Activated CD4-positive, alpha-beta memory T cell treated with anti-CD3 and anti-CD28 coated beads, Interleukin-2, amount 10 ng/mL, durations not matched to agents 7 days and 5 days (primary cell): ENCODE data around the gene HSF5. TPM values are rescaled to one million over a fixed set of nuclear protein-coding genes. Genes with fewer than 3 reads are reported as not detected.
"Not testable (repeated sequence)": the region's sequence is repeated elsewhere in the genome, so short reads cannot be mapped to it uniquely, and the experiment has no call there.

ENCODE experiments used
- CTCF ChIA-PET: fragments of 350-600 bp; sonication (Branson Sonifier 250); formaldehyde crosslinking; loops from one replicate; lab custom pipeline; 2021; ENCODE audit warnings: antibody characterized with exemption, inconsistent platforms; lab: Charles Lee
- POLR2A ChIA-PET: fragments of 350-600 bp; sonication (Branson Sonifier 250); formaldehyde crosslinking; loops from one replicate; lab custom pipeline; 2021; ENCODE audit warnings: antibody characterized with exemption; lab: Charles Lee
- DNase-seq: peaks from one replicate; pipeline ENCODE4 v3.0.0-alpha.2; 2020
- H3K27ac Mint-ChIP-seq: one replicate; pipeline ENCODE4 v1.8.0; 2021; ENCODE audit warnings: mild to moderate bottlenecking, mixed read lengths
- H3K27me3 Mint-ChIP-seq: one replicate; pipeline ENCODE4 v1.8.0; 2021; ENCODE audit warnings: mixed read lengths
- H3K36me3 Mint-ChIP-seq: one replicate; pipeline ENCODE4 v1.8.0; 2021; ENCODE audit warnings: low read depth, mixed read lengths
- H3K4me1 Mint-ChIP-seq: one replicate; pipeline ENCODE4 v1.8.0; 2021; ENCODE audit warnings: mixed read lengths
- H3K4me3 Mint-ChIP-seq: one replicate; pipeline ENCODE4 v1.8.0; 2021; ENCODE audit warnings: mild to moderate bottlenecking, mixed read lengths
- H3K9me3 Mint-ChIP-seq: one replicate; pipeline ENCODE4 v1.8.0; 2021; ENCODE audit warnings: mixed read lengths
- total RNA-seq, 2 experiments: library from RNA; stranded (reverse); gene quantifications; one replicate each; pipeline ENCODE4 v1.2.3, GENCODE V29; 2021

Gene HSF5
- total RNA-seq, 2 experiments from 2014 or later: 0.40 to 0.70 TPM

GRCh38 chr17:58409432-58409831, 78.8 kb downstream of the HSF5 start:
- Mint-ChIP-seq H3K36me3 (no peaks in the 10 kb centered on the region), H3K27ac (no peak overlapping the region), H3K9me3 (no peaks in the 10 kb centered on the region), H3K27me3 (peaks cover 3% of the 10 kb centered on the region), H3K4me3 (no peak overlapping the region), H3K4me1 (peaks cover 20% of the 10 kb centered on the region)
- ChIA-PET CTCF (interaction anchor here (1.8 kb wide), 1 partner anchor 8 kb away, joined by 5 read pairs; the partner anchor contains the start of gene RNF43), POLR2A (no interaction called here)
- no peak for DNase-seq

DNA sequence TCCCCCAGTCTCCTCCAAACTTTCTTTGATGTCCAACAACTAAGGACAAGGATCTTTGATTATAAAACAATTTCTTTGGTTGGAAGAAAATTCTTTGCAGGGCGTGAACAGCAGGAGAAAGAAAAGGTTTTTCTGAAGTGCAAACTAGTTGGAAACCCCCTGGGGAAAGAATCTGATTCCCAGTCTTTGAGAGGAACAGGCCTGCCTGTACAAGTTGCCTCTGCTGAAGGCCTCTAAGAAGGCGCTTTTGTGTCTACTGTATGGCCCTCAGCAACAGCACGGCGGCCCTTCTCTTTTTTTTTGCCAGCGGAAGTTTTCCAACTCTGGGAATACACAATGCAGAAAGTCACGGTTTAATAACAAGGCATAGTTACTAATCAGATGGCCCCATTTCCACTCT, 84.9 kb downstream of the HSF5 start:
- Mint-ChIP-seq H3K9me3 (no peaks in the 10 kb centered on the region), H3K4me3 (no peak overlapping the region), H3K4me1 (peaks cover 12% of the 10 kb centered on the region), H3K27ac (no peak overlapping the region), H3K36me3 (no peaks in the 10 kb centered on the region), H3K27me3 (peaks cover 5% of the 10 kb centered on the region)
- ChIA-PET CTCF (no interaction called here), POLR2A (no interaction called here)
- DNase-seq: no peak

GRCh38 chr17:58402679-58403078, 85.5 kb downstream of the HSF5 start:
- DNase-seq: no peak
- Mint-ChIP-seq H3K27me3 (peaks cover 5% of the 10 kb centered on the region), H3K36me3 (no peaks in the 10 kb centered on the region), H3K4me1 (peaks cover 12% of the 10 kb centered on the region), H3K4me3 (no peak overlapping the region), H3K9me3 (no peaks in the 10 kb centered on the region), H3K27ac (no peak overlapping the region)
- ChIA-PET POLR2A (interaction anchor here (1.0 kb wide), 1 partner anchor 67 kb away, joined by 3 read pairs; no protein-coding TSS in a partner anchor), CTCF (no interaction called here)

- POLR2A ChIA-PET: interaction anchor here (1.0 kb wide), 1 partner anchor 66 kb away, joined by 3 read pairs; no protein-coding TSS in a partner anchor
- Mint-ChIP-seq H3K4me3 (no peak overlapping the region), H3K27me3 (peaks cover 5% of the 10 kb centered on the region), H3K4me1 (peaks cover 12% of the 10 kb centered on the region), H3K36me3 (no peaks in the 10 kb centered on the region), H3K27ac (no peak overlapping the region), H3K9me3 (no peaks in the 10 kb centered on the region)
- CTCF ChIA-PET: no interaction called here
- no peak for DNase-seq
These were observed 86.2 kb downstream of the HSF5 start for GRCh38 chr17:58402047-58402446.

DNA sequence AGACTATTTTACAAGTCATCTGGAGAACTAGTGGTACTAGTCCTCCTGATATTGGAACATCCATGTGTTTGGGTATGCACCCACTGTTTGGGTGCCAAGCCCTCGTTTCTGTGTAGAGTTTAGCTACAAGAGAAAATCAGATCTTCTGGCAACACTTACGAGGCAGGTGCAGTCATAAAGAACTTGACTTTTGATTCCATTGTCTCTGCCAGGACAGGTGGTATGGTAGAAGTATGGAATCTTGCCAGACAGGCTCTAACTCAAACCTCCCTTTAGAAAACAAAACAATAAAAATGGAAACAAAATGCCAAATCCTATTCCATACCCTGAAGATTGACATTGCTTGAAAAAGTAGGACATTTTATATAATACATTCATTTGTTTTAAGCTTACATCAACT, 86.9 kb downstream of the HSF5 start:
- no peaks in the 10 kb centered on the region for H3K36me3 Mint-ChIP-seq
- peaks cover 5% of the 10 kb centered on the region for H3K27me3 Mint-ChIP-seq
- no peak overlapping the region for H3K4me3 Mint-ChIP-seq
- ChIA-PET CTCF (no interaction called here), POLR2A (no interaction called here)
- H3K27ac Mint-ChIP-seq: no peak overlapping the region
- no peak for DNase-seq
- peaks cover 12% of the 10 kb centered on the region for H3K4me1 Mint-ChIP-seq
- no peaks in the 10 kb centered on the region for H3K9me3 Mint-ChIP-seq

DNA sequence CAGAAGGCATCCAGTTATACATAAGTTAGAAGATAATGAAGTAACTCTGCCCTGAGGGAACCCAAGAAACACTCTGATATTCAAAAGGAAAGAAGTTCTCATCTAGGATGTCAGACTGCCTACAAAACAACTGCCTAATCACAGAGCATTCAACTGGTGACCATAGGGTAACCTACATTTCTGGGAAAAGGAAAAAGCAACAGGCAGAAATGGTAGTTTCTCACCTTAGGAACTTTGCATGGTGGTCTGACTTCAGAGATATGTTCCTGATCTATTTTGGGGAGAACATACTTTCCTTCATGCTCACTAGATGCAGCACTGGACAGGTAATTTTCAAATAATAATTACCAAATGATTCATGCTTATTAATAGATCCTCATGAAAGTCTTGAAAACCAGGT, 87.4 kb downstream of the HSF5 start:
- CTCF ChIA-PET: interaction anchor here (1.2 to 1.3 kb wide), 3 partner anchors 15 to 84 kb away, joined by 3 to 8 read pairs (median 4); partner anchors contain the start of gene RNF43
- no peaks in the 10 kb centered on the region for H3K9me3 Mint-ChIP-seq
- H3K27me3 Mint-ChIP-seq: peaks cover 3% of the 10 kb centered on the region
- DNase-seq: no peak
- H3K36me3 Mint-ChIP-seq: no peaks in the 10 kb centered on the region
- no peak overlapping the region for H3K4me3 Mint-ChIP-seq
- no peak overlapping the region for H3K27ac Mint-ChIP-seq
- H3K4me1 Mint-ChIP-seq: peaks cover 12% of the 10 kb centered on the region
- POLR2A ChIA-PET: no interaction called here

GRCh38 chr17:58399974-58400373, 88.2 kb downstream of the HSF5 start:
- Mint-ChIP-seq H3K36me3 (no peaks in the 10 kb centered on the region), H3K27ac (no peak overlapping the region), H3K9me3 (no peaks in the 10 kb centered on the region), H3K4me1 (peaks cover 12% of the 10 kb centered on the region), H3K27me3 (peaks cover 2% of the 10 kb centered on the region), H3K4me3 (no peak overlapping the region)
- ChIA-PET CTCF (interaction anchor here (0.5 to 1.3 kb wide), 4 partner anchors 15 to 582 kb away, joined by 3 to 8 read pairs (median 4); partner anchors contain the start of gene RNF43), POLR2A (interaction anchor here (1.4 kb wide), 1 partner anchor 20 kb away, joined by 3 read pairs; no protein-coding TSS in a partner anchor)
- no peak for DNase-seq

GRCh38 chr17:58398574-58399266, 89.5 kb downstream of the HSF5 start:
- no peaks in the 10 kb centered on the region for H3K36me3 Mint-ChIP-seq
- no peaks in the 10 kb centered on the region for H3K9me3 Mint-ChIP-seq
- no peak overlapping the region for H3K4me3 Mint-ChIP-seq
- DNase-seq: no peak
- H3K27ac Mint-ChIP-seq: no peak overlapping the region
- peaks cover 2% of the 10 kb centered on the region for H3K27me3 Mint-ChIP-seq
- H3K4me1 Mint-ChIP-seq: peaks cover 12% of the 10 kb centered on the region
- CTCF ChIA-PET: no interaction called here
- POLR2A ChIA-PET: interaction anchor here (0.6 to 1.4 kb wide), 2 partner anchors 19 to 150 kb away, joined by 3 read pairs; no protein-coding TSS in a partner anchor

DNA sequence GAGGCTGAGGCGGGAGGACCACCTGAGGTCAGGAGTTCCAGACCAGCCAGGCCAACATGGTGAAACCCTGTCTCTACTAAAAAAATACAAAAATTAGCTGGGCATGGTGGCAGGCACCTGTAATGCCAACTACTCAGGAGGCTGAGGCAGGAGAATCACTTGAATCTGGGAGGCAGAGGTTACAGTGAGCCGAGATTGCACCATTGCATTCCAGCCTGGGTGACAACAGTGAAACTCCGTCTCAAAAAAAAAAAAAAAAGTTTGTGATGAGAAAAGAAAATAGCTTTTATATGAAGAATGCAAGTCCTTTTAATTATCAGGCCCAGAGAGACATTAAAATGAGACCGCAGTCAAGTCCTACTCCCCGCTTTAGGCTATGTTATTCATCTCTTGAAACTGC, 90.8 kb downstream of the HSF5 start:
- CTCF ChIA-PET: interaction anchor here (1.5 kb wide), 1 partner anchor 20 kb away, joined by 4 read pairs; the partner anchor contains the start of gene RNF43
- peaks cover 12% of the 10 kb centered on the region for H3K4me1 Mint-ChIP-seq
- DNase-seq, H3K9me3 Mint-ChIP-seq, POLR2A ChIA-PET, H3K27me3 Mint-ChIP-seq, H3K36me3 Mint-ChIP-seq, H3K27ac Mint-ChIP-seq, H3K4me3 Mint-ChIP-seq: not testable (repeated sequence)

GRCh38 chr17:58396173-58396572, 92.0 kb downstream of the HSF5 start:
- peaks cover 2% of the 10 kb centered on the region for H3K27me3 Mint-ChIP-seq

GRCh38 chr17:58394534-58395223, 93.5 kb downstream of the HSF5 start:
- Mint-ChIP-seq H3K27ac (no peak overlapping the region), H3K4me1 (no peaks in the 10 kb centered on the region), H3K36me3 (no peaks in the 10 kb centered on the region), H3K9me3 (no peaks in the 10 kb centered on the region), H3K4me3 (no peak overlapping the region), H3K27me3 (peaks cover 2% of the 10 kb centered on the region)
- CTCF ChIA-PET: interaction anchor here (0.6 kb wide), 1 partner anchor 16 kb away, joined by 3 read pairs; no protein-coding TSS in a partner anchor
- no peak for DNase-seq
- POLR2A ChIA-PET: interaction anchor here (0.6 to 1.2 kb wide), 2 partner anchors 57 to 67 kb away, joined by 3 read pairs; no protein-coding TSS in a partner anchor

More at GRCh38 chr17:58396173-58396572, 92.0 kb downstream of the HSF5 start:
- Mint-ChIP-seq H3K36me3 (no peaks in the 10 kb centered on the region), H3K9me3 (no peaks in the 10 kb centered on the region), H3K4me3 (no peak overlapping the region), H3K27ac (no peak overlapping the region), H3K4me1 (peaks cover 1% of the 10 kb centered on the region)
- CTCF ChIA-PET: no interaction called here
- POLR2A ChIA-PET: no interaction called here
- no peak for DNase-seq

- ChIA-PET POLR2A (interaction anchor here (1.2 kb wide), 1 partner anchor 39 kb away, joined by 3 read pairs; the partner anchor contains the start of gene SUPT4H1), CTCF (no interaction called here)
- DNase-seq: no peak
- H3K9me3 Mint-ChIP-seq: no peaks in the 10 kb centered on the region
- no peaks in the 10 kb centered on the region for H3K36me3 Mint-ChIP-seq
- peaks cover 2% of the 10 kb centered on the region for H3K27me3 Mint-ChIP-seq
- peaks cover 3% of the 10 kb centered on the region for H3K4me1 Mint-ChIP-seq
- no peak overlapping the region for H3K27ac Mint-ChIP-seq
- no peak overlapping the region for H3K4me3 Mint-ChIP-seq
These were observed 96.8 kb downstream of the HSF5 start for GRCh38 chr17:58391302-58391984.
